ENCODE measurements around the gene EGFR.

- TF ChIP-seq, protein P1, sequence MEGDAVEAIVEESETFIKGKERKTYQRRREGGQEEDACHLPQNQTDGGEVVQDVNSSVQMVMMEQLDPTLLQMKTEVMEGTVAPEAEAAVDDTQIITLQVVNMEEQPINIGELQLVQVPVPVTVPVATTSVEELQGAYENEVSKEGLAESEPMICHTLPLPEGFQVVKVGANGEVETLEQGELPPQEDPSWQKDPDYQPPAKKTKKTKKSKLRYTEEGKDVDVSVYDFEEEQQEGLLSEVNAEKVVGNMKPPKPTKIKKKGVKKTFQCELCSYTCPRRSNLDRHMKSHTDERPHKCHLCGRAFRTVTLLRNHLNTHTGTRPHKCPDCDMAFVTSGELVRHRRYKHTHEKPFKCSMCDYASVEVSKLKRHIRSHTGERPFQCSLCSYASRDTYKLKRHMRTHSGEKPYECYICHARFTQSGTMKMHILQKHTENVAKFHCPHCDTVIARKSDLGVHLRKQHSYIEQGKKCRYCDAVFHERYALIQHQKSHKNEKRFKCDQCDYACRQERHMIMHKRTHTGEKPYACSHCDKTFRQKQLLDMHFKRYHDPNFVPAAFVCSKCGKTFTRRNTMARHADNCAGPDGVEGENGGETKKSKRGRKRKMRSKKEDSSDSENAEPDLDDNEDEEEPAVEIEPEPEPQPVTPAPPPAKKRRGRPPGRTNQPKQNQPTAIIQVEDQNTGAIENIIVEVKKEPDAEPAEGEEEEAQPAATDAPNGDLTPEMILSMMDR (IDR thresholded peaks at IDR 0.05), result no peak
- no peak for TF ChIP-seq POLR2A (IDR thresholded peaks at IDR 0.05)
Observed at GRCh38 chr7:55095672-55096071, 76.9 kb downstream of the EGFR start.

Data from uterus (tissue), 2 donors.